ENCODE data around the gene MMP24OS.

MMP24OS gene

DNA sequence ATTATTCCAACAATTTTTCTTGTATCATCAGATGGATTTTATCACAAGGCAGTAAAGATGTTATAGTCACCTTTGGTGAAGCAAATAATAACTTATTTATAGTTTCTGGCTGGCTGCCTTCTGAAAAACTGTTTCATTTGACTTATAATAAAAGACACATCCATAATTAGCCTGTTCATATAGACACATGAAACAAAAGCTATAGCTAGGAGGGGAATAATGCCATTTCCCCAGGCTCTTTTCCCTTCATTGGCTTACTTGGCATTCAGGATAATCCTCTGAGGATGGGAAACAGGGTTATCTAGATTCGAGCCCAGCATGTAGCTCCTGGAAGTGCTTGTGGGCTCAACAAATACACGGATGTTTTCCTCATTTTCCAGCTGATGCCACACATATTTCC is 33.9 kb downstream of the MMP24OS start:
- no peak for FAIRE-seq

DNA sequence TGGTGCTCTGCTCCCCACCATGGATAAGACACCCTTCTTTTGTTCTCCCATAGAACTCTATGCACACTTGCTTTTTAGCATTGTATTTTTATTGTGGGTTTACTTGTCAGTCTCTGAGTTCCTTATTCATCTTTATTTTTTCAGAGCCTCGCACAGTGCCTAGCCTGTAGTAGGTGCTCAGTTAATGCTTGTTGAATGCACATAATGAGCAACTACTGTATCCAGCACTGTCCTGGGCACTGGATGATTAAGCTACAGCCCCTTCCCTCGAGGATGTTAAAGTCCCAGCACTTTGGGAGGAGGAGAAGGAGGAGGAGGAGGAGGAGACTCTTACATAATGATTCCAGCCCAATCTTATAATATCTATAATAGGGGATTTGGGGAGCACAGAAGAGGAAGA is 34.6 kb downstream of the MMP24OS start:
- no peak for FAIRE-seq

GRCh38 chr20:35240811-35241293 is 37.1 kb downstream of the MMP24OS start:
- FAIRE-seq: no peak

DNA sequence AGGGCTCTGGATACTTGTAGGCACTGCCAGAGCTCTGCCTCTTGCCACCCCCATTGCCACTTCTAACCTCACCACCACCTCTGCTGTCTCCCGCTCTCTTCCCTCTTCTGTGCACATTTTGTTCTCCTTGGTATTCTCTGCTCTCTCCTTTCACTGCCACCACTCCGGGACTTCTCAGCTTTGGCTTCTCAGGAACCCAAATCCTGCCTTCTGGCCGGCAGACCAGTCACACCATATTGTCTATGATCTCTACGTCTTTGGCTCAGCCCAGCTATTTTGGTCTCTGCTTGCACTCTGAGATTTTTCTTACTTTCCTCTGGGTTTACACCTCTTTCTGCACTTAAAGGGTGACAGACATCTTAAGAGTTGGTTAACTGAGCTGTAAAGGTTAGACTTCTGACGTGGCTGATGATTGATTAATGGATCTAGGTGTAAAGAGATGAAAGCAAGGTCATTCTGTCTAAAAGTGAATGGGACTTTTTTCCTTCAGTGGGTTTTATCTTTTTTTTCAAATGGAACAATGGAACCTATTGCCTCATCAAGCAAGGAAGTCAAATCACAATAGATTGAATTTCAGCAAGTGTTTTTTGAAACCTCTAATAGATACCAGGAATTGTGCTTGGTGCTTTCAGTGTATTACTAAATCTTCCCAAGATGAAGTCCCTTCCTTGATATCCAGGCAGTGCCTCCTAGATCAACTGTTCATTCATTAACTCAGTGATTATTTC is 37.7 kb downstream of the MMP24OS start:
- no peak for FAIRE-seq

GRCh38 chr20:35238735-35239134 is 39.2 kb downstream of the MMP24OS start:
- FAIRE-seq: no peak

- no peak for FAIRE-seq
Measured at GRCh38 chr20:35238170-35238569, 39.8 kb downstream of the MMP24OS start.

GRCh38 chr20:35237486-35237885 is 40.4 kb downstream of the MMP24OS start:
- no peak for FAIRE-seq

GRCh38 chr20:35235881-35236280 is 42.0 kb downstream of the MMP24OS start:
- FAIRE-seq: no peak

GRCh38 chr20:35232575-35232974 is 45.3 kb downstream of the MMP24OS start:
- FAIRE-seq: no peak

- no peak for FAIRE-seq
Measured at GRCh38 chr20:35226884-35227681, 50.8 kb downstream of the MMP24OS start.

Measured in G401.6 (cell line).